ENCODE results near the gene ADARB2.

The ADARB2 gene

DNA sequence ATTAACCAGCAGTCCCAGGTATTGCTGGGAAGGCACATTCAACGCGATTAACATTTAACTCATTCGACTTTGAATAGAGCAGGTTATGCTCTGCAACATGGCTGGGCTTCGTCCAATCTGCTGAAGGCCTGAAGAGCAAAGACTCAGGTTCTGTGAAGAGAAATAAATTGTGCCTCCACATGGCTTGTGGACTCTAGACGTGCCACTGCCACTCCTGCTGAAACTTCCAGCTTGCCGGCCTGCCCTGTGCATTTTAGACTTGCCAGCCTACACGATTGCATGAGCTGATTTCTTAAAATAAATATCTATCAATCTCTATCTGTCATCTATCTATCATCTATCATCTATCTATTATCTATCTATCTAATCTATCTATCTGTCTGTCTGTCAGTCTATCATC, 543.2 kb downstream of the ADARB2 start:
- DNase-seq = no peak

DNA sequence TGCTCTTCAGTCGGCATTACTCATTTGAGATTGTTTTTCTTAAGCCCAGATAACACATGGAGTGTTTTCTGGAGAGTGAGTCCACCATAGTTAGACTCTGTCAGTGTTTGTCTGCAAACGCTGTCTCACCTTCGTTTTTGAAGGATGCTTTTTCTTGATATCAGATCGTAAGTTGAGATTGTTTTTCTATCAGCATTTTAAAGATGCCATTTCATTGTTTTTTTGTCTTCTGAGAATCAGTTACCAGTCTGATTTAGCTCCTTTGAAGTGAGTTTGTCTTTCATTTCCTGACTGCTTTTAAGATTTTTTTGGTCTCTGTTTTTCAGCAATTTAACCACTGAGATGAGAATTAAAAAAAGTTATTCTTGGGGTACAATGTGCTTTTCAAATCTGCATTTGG, 543.8 kb downstream of the ADARB2 start:
- DNase-seq = no peak

DNA sequence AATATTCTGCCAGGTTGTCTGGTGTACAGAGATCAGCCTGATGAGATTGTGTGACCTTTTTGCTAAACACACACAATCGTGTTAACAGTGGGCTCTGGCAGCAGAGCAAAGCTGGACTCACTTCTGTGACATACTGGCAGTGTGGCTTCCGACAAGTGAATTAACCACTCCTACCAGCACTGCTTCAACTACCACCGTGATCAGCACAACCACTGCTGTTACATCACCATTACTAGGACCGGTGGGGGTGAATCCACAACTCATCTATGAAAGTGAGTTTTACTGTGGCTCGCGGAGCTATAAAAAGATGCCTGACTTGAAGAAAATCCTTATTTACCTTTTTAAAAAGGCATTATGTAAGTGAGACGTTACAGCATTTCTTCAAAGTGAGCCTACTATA, 545.6 kb downstream of the ADARB2 start:
- no peak for DNase-seq

DNA sequence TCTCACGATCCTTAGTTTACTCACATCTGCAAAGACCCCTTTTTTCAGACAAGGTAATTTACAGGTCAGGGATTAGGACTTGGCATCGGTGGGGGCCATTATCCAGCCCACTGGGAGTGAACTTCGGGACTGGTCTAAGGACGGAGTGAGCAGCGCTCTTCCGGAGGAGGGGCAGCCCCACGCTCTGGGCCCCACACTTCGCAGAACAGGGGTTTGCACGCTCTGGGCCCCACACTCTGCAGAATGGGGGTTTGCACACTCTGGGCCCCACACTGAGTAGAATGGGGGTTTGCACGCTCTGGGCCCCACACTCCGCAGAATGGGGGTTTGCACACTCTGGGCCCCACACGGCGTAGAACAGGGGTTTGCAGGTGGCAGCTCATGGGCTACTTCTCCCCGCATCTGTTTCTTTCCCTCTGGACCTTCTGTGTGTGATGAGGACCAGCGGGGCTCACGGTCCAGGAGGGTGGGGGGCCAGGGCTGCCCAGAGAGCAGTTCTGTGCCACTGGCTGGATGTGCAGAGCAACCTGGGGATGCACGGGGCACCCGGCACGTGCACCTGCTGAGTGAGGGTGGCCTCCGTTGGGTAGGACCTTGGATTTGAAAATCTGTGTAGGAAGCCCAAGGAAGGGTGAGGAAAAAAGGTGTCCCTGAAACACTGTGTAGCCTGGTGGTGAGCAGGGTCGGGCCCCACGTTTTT, 546.4 kb downstream of the ADARB2 start:
- no peak for DNase-seq

DNA sequence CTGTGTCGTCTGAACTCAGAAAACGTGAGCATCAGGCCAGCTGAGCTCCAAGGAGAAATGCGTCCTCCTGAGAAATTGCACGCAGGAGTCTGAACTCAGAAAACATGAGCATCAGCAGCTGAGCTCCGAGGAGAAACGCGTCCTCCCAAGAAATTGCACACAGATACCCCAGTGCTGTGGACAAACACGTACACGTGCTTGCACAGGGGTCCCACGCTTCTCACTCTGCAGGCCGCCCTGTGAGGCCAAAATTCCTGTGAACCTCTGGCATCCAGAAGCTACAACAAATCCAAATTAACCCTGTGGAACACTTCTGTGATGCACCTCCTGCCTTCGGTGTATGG, 547.3 kb downstream of the ADARB2 start:
- DNase-seq = no peak

DNA sequence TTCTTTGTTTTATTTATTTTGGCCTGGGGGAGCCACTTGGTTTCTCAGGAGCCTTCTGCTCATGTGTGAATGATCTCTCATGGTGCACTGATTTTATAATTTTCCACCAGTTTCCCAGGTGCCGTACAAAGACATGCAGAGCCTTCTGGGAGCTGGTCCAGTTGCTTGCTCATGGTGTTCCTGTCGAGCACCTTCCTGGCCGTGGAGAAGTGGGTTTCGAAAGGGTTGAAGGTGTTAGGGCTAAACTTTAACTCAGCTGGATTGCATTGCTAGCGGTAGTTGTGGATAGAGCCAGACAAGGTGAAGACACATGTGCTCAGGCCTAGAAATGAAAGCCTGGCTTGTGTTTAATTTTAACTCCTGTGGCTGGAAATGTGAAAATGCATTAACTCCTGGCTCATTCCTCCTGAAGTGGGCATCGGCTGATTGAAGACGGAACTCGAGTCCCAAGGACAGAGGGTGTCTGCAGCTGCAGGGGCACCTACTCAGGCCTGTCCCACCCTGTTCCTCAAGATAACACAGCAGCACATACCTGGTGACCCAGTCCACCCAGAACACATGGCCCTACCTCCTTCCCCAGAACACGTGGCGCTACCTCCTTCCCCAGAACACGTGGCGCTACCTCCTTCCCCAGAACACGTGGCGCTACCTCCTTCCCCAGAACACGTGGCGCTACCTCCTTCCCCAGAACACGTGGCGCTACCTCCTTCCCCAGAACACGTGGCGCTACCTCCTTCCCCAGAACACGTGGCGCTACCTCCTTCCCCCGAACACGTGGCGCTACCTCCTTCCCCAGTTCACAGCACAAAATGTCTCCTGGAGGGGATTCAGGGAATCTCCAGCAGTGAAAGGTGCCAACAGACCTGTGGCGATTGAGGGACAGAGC, 547.9 kb downstream of the ADARB2 start:
- DNase-seq = no peak

DNA sequence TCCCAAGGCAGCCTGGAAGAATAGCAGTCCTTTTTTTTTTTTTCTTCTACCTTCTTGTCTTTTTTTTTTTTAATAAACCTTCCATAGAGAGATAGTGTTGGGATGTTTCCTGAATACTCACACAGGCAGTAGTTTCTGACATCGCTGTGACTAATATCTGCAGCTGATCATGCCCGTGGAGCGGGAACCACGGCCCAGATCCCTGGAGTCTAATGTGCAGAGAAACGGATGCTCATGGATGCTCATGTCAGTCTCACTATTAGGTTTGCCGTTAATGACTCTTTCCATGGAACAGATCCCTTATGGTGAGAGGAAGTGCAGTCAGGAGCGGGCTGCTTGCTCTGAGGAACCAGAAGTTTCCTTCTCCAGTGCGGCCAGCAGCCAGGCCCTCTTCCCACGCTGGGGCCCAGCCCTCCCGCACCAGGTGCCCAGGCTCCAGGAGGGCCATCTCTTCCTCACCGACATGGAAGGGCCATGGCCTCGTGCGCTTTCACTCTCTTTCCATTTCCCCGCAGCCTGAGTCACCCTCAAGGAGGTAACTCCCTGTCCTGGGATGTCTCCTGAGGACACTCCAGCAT, 548.7 kb downstream of the ADARB2 start:
- DNase-seq = peak in 1 of 2 experiments; percentile 4

DNA sequence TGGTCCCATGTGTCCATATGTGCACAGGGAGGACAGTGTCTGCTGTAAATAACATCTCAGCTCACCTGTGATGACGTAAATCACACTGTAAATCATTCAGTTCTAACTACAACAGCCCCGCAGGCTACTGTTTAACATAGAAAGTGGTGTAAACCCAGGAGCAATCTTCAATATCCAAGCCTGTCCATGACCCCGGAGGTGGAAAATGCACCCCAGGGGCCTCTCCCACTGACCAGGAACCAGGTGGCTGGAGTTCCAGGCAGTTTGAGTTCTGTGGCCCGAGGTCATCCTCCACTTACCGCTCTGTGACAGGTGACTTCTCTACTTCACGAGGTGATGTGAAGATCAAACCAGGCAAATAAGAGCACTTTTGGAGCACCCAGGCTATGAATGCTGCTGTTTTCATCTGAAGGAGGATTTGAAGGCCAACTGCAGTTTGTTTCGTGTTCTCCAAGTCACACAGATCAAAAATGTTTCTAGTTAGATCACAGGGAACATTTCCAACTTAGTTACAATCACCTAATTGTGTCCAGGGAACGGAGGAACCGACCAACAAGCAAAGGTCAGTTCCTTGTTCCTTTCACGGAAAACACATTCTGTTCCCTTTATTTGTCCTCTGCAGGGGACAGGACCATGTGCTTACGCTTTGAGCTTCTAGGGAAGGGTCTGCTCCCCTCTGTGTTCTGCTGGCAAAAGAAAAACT, 549.3 kb downstream of the ADARB2 start:
- DNase-seq = peak; percentile 44 to 82

DNA sequence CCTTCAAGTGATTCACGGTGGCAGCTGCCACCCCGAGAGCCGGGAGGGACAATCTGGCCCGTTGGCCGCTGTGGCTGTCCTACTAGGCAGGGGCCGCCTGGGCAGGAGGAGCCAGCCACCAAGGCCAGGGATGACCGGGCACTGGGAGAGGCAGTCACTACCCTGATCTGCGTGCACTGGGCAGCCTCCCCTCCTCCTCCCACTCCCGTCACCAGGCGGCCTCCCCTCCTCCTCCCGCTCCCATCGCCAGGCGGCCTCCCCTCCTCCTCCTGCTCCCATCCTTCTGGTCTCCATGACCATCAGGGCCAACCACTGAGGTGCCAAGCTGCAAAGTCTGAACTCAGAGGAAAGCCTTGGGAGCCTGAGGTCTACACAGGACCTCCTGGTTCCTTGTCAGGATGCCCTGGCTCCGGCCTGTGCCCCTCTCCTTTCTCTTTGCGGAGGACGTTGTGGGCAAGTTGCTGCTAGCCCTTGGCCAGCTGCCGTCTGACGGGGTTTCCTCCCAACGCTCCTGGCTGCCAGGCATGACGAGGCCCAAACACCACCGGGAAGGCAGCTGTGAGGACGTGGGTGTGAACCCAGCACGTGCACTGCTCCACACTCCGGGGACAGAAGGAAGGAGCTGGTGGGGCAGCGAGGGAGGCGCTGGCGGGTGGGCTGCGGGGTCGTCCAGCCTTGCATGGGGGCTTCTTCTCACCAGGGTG, 550.0 kb downstream of the ADARB2 start:
- DNase-seq = peak; percentile 86 to 91

DNA sequence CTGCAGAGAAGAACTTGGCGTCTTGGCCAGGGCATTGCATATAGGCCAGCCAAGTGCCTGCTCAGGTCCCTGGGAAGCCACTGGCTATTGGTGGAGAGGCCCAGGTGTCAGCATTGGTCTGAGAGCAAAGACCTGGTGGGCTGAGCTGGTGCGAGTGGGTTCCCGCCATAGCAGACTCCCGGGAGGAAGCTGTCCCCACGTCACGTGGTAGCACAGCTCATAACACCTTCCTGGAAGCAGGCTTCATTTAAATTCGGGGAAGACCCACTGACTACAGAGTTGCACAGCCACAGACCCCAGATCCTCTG, 550.7 kb downstream of the ADARB2 start:
- DNase-seq = peak; percentile 50 to 51

DNA sequence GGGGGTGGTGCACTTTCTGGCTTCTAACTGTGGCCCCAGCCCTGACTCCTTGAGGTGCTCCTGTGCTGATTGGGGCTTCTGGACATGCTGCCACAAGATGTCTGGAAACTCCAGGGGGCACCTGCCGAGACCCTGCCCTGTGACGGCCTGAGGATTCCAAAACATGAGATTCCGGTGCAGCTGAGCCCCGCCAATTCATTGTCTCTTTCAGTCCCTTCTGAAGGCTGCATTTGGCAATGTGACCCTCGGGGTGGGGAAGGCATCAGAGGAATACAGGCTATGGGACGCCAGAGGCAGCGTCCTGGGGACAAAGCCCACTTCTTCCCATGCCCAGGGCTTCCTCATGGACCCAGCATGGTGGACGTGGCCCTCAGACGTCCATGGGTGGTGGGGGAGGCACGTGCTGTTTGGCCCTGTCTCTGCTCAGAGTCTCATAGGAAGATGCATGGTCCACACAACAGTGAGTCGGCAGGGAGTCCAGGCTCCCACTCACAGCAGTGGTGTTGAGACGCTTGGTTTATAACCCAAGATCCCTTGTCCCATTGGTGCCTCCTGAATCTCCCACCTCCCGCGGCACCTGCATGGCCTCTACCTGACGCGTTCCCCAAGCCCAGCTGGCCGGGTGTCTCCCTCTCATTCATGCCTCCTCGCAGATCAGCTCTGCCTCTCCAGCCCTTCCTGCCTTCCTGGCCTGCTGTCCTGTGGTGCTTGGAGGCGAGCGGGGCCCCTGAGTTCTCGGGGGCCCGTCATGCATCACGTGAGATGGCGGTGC, 551.2 kb downstream of the ADARB2 start:
- no peak for DNase-seq

DNA sequence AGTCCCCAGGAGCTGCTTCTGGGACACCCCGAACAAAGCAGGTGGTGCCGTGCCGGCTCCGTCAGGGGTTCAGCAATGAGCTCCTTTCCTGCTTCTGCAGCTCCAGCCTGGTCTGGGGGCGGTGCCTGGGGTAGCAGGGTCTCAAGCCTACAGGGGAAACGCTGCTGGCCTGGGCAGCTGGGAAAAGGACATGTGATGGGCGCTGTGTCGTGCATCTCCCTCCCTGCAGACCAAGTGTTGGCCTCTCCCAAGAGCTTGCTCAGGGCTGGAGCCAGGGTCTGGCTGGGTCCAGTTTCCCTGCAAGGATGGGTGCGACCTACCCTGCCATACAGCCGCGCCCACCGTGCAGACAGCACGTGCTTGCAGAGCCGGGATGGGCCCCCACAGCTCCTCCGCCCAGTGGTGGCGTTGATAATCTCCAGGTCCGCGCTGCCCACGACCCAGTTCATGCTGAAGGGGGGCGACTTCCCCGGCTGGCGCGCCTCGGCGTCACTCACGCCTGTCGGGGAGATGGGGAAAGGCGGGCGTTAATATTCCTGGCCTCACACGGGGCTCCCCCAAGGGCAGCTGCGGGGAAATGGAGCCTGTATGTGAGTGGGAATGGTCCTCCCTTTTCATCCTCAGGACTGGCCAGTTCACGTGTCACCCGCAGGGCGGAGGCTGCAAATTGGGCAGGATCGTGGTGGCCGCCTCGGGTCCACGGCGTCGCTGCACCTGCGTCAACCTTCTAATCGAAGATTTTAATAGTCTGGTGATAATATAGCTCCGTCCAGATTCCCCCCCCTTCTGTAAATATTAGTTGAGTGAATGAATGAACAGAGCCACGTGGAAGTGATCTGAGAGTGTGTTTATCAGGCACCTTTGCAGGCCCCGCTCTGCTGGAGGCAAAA, 552.5 kb downstream of the ADARB2 start:
- peak in 1 of 2 experiments; percentile 24 for DNase-seq

DNA sequence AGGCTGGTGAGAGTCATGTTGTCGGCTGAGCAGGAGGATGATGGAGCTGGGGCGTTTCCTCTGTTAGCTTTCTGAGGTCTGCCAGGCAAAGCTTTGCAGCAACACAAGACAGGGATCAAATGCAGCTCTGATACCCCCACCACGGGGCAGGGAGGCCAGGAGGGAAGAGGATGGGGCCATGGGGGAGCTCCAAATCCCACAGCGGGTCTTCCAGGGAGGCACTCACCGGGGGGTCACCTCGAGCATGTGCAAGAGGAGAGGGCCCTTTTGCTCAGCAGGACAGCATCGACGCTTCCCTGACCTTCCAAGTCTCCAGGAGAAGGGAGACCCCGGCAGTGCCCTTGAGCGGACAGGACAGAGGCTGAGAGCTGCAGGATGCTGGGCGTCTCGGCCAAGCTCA, 553.6 kb downstream of the ADARB2 start:
- no peak for DNase-seq

DNA sequence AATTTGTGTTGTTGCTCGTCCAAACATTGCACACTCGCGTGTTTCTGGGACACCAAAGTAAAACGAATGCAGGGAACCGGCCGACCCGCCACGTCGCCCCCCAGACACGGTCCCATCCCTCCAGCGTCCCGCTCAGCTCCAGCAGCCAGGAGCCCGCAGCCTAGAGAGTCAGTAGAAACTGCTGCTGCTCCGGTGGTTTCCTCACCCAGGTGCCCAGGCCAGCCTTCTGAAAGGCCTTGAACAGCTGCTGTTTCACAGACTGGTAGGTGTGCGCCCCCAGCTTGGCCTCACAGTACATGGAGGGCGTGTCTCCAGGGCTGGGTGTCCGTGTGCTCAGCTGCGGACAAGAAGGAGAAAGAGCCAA, 554.3 kb downstream of the ADARB2 start:
- peak; percentile 93 to 97 for DNase-seq

DNA sequence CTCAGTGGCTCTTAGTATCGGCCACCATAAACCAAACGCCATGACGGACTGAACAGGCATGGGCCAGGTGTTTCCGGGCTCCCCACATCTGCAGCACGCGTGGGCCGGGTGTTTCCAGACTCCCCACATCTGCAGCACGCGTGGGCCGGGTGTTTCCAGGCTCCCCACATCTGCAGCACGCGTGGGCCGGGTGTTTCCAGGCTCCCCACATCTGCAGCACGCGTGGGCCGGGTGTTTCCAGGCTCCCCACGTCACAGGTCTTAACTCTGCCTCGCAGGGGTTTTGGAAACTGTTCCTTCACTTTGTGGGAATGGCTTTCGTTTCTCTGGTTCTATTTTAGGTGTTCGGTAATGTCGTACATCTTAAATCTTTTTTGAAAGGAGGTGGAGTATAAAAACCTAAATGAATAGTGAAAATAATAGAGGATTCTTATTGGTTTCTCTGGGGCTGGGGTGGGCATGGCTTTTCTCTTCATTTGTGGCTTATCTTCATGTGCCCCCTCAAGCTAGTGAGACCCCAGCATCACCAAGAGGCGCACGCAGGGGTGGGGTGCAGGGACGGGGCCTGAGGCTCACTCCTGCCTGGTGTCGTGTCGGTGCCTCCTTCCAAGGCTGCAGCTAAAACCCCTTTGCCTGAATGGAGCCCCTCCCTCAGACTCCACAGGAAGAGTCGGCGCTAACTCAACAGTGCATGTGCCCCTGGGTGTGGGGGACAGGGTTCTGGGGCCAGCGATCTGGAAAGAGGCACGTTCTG, 554.9 kb downstream of the ADARB2 start:
- DNase-seq = no peak

DNA sequence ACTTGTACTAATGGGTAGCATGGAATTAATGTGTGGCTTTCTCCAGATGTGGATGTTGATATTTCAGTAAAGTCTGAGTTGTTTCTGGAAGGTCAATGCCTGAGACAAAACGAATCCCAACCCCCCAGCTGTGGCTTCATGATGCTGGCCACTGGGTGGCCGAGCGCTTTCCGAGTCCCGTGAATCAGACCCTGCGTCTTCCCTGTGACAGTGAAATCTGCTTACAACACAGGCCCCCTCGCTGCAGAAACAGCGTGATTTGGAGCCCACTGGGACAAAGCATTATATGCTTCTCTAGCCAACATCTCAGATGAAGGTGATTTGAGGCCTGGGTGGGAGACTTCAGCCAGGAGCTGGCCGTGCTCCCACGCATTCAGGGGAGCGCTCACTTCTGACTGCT, 556.5 kb downstream of the ADARB2 start:
- peak in 1 of 2 experiments; percentile 15 for DNase-seq

DNA sequence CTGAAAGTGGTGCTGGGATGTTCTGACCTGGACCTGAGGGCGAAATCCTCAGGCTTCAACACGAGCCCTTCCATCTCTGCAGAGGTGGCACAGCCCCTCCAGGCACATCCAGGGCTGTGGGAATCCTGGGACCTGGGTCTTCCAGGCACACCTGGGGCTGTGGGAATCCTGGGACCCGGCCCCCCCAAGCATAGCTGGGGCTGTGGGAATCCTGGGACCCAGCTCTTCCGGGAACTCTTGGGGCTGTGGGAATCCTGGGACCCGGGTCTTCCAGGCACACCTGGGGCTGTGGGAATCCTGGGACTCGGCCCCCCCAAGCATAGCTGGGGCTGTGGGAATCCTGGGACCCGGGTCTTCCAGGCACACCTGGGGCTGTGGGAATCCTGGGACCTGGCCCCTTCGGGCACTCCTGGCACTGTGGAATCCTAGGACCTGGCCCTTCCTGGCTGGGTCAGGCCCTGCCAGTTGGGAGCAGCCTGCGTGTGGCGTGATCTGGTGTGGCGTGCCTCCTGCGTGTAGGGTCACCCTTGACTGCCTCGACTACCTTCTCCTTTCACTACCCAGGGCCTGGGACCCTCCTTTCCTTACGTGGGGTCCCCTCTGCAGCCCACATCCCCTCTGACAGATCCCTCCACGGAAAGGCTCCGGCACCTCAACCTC, 557.1 kb downstream of the ADARB2 start:
- no peak for DNase-seq

DNA sequence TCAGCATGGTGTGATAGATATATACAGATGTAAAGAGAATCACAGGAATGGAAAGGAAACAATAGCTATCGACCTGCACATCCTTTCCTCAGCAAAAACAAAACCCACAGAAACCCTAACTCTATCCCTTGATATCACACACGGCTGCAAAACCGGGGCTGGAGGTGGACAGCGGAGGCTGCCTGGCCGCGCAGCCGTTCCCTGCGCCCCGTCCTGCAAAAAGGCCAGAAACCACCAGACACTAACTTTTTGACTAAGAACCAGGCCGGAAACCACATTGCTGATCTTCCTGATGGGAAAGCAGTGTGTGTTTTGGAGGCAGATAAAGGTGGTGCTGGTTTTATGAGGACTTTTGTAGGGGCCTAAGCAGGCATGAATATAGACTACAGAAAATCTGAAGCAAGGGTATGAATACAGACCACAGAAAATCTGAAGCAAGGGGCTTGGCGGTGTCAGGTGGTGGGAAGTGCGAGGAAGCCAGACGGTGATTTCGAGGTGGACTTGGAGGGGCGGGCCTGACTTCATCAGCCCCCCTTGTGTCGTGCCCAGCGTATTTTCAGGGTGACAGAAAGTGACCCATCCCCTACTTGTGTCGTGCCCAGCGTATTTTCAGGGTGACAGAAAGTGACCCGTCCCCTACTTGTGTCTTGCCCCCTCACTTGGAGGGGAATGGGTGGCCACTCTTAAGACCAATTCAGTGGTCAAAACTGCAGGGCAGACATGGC, 557.8 kb downstream of the ADARB2 start:
- DNase-seq = no peak

DNA sequence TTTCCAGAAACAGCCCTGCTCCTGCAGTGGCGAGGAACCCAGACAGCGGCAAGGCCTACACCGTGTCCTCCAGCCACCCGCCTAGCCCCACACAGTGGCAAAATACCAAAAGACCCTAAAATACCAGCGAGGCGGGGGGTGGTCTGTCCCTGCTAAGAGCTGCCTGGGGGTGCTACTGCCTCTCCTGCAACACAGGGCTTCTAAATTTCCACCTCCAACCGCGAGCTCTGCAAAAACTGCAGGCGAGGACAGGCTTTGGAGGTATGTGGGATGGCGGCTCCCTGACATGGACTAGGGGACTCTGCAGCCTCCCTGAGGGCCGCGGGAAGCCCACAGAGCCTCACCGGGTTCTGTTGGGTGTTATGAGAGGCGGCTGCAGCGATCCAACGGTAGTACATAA, 558.8 kb downstream of the ADARB2 start:
- no peak for DNase-seq
